PC-9 (cell line): Measurements from ENCODE around the gene GNRHR.

Experiments
- EZH2 ChIP-seq: fragments of 200-600 bp; sonication (generic); IDR thresholded peaks from 2 replicates; pipeline ENCODE4 v1.8.0; 2017; ENCODE audit warnings: antibody characterized with exemption, low read depth
- TF ChIP-seq, protein P1 (sequence below): fragments of 200-600 bp; sonication (generic); conservative IDR thresholded peaks from 2 replicates; pipeline ENCODE4 v1.6.1; 2017; ENCODE audit warnings: mixed run types, antibody characterized with exemption, mild to moderate bottlenecking, moderate library complexity

DNA sequence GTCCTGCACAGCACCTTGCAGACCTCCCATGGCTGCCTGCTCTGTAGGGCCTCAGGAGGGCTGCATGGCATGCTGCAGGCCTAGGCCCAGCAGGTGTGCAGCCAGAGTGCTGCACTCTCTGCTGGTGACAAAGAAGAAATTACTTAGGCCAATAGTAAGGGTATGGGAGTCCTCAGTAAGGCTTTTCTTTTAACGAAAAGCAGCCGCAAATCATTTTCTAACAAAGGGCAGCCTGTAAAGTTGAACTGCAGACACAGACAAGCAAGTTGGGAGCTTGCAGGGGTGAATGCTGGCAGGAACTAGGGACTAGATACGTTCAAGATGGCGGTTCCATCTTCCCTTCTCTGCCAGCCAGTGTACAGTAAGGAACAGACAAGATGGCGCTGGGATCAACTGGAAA is 30.8 kb downstream of the GNRHR start:
- TF ChIP-seq, protein P1, sequence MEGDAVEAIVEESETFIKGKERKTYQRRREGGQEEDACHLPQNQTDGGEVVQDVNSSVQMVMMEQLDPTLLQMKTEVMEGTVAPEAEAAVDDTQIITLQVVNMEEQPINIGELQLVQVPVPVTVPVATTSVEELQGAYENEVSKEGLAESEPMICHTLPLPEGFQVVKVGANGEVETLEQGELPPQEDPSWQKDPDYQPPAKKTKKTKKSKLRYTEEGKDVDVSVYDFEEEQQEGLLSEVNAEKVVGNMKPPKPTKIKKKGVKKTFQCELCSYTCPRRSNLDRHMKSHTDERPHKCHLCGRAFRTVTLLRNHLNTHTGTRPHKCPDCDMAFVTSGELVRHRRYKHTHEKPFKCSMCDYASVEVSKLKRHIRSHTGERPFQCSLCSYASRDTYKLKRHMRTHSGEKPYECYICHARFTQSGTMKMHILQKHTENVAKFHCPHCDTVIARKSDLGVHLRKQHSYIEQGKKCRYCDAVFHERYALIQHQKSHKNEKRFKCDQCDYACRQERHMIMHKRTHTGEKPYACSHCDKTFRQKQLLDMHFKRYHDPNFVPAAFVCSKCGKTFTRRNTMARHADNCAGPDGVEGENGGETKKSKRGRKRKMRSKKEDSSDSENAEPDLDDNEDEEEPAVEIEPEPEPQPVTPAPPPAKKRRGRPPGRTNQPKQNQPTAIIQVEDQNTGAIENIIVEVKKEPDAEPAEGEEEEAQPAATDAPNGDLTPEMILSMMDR = no peak
- TF ChIP-seq EZH2 = no peak
